GM18507 (cell line): ENCODE results near the gene GABRA6.
"Not testable (repeated sequence)": the region's sequence is repeated elsewhere in the genome, so short reads cannot be mapped to it uniquely, and the experiment has no call there.

Experiments used
- DNase-seq: peaks from one replicate; pipeline ENCODE4 v3.0.0; 2011; ENCODE audit warnings: low read depth; ENCODE audit not compliant: insufficient read length; ENCODE audit errors: extremely low spot score
- FAIRE-seq: peaks from 2 replicates; lab custom pipeline; 2011; peaks lifted over from hg19 to GRCh38; lab: Jason Lieb, UNC

GABRA6 gene

DNA sequence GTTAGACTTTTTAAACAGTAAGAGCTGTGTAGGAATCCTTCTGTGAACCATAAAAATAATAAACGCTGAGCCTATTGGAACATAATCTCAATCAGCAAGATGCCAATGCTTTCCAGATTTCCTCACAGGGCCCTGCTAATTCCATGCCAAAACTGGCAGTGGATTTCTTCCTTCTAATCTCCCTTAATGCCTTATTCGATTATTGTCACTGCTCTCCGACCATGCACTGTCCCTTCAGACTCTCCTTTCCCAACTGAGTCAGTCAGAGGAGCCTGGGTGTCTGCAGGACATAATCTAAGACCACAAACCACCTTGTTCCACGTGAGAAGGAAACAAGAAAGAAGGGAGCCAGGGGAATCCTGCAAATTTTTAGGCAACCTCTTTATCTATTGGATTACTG, at the start of gene GABRA6:
Gene GABRA6, plus strand, starts transcription at position 261 of the 400 bp plus-strand sequence. CDS start 269 bp downstream, outside the sequence.
- no peak for FAIRE-seq

DNA sequence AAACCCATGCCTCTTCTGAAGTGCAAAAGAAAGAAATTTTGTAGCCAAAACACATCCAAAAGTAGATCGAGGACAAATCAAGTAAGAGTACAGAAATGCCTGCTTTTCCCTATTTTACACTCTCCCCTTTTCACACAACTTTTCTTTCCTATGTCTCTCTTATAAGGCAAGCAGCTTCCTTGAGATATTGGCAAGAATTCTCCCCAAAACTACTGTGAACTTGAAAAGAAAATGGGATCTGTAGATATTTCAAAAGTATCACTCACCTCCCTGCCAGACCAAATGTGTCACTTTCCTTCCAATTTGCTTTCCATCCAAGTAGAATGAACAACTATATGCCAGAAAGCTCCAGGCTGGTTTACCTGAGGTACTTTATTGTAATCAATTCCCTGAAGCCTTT, 47.9 kb upstream of the GABRA6 start:
- DNase-seq (no peak), FAIRE-seq (no peak)

More for the DNA sequence above, at the start of gene GABRA6:
- DNase-seq = no peak

DNA sequence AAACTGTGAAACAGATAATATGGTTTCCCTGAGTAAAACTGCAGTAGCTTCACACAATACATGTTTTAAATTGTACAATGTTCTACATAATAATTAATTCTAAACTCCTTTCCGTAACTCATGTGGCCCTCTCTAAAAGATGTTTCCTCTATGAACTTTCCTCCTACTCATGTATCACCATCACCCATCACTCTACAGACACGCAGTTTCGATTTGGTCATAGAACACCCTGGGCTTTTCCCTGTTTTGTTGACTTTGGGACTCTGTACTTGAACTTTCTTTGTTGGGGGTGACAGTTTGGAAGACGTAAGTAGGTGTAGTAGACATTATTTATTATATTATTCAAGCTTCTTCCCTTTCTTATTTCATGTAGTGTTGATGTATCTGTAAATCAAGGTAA, 44.1 kb upstream of the GABRA6 start:
- FAIRE-seq (no peak), DNase-seq (no peak)

GRCh38 chr5:161645264-161645663, 40.3 kb upstream of the GABRA6 start:
- FAIRE-seq (no peak), DNase-seq (no peak)

- not testable (repeated sequence) for DNase-seq, FAIRE-seq
These were observed 33.6 kb upstream of the GABRA6 start for GRCh38 chr5:161651926-161652325.

DNA sequence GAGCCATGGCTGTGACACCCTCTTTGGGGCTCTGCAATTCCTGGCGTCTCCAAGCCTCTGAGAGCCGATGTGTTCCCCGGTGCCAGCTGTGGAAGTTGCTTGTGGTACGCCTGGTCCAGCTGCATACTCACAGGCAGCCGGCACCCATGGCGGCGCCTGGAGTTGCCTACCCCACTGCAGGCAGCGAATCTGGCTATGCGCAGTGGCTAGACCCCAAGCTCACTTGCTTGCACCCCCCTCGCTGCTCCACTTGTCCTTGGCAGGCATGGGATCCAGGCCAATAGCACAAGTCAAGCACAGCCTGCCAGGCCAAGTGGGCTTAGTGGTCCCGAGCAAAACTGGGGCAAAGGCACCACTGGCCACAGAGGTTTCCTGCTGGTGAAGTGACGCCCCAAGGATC, 24.7 kb upstream of the GABRA6 start:
- DNase-seq (no peak), FAIRE-seq (no peak)

DNA sequence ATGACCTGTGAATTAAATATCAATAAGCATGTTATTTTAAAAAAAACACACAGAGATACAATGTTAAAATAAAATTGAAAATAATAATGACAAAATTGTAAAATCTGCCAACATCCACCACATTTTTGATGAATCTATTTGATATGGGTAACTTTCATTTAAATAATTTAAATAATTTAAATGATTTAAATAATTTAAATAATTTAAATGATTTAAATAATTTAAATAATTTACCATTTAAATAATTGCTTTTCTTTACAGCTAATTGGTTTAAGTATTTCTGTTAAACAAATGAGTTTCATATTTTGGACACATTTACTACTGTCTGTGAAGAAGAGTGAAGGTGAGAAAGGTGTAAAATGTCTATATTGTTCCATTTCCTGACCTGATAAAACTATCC, 22.1 kb upstream of the GABRA6 start:
- FAIRE-seq (no peak), DNase-seq (no peak)

- DNase-seq = no peak
These were observed 9.4 kb upstream of the GABRA6 start for GRCh38 chr5:161676103-161676502.

GRCh38 chr5:161686149-161686548, 628 bp downstream of the GABRA6 start:
- DNase-seq = no peak
- no peak for FAIRE-seq

More at GRCh38 chr5:161676103-161676502, 9.4 kb upstream of the GABRA6 start:
- peak; percentile 52 for FAIRE-seq

DNA sequence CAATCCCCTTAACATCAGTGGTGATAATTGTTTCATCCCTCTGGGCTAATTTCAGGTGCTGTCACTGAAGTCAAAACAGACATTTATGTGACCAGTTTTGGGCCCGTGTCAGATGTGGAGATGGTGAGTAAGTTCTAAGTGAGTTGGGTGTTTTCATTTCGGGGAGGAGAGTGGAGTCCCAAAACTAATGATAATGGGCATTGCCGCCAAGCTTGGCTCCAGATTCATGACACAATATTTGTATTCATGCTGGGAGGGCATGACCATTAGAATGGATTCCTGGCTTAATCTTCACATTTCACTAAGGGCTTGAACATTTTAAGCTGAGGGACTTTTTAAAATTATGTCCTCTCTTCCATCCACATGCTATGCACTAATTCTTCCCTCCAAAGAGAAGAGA, 1.4 kb downstream of the GABRA6 start:
- no peak for FAIRE-seq
- DNase-seq = no peak

GRCh38 chr5:161687316-161687715, 1.8 kb downstream of the GABRA6 start:
- DNase-seq (no peak), FAIRE-seq (no peak)

DNA sequence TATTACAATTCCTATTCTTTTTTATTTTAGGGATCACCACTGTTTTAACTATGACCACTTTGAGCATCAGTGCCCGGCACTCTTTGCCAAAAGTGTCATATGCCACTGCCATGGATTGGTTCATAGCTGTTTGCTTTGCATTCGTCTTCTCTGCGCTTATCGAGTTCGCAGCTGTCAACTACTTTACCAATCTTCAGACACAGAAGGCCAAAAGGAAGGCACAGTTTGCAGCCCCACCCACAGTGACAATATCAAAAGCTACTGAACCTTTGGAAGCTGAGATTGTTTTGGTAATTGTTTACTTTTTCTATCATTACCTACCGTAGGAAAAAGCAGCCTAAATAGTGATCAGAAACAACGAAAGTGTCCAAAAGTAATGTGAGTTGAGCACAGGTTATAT, 6.4 kb downstream of the GABRA6 start:
- FAIRE-seq (no peak), DNase-seq (no peak)

DNA sequence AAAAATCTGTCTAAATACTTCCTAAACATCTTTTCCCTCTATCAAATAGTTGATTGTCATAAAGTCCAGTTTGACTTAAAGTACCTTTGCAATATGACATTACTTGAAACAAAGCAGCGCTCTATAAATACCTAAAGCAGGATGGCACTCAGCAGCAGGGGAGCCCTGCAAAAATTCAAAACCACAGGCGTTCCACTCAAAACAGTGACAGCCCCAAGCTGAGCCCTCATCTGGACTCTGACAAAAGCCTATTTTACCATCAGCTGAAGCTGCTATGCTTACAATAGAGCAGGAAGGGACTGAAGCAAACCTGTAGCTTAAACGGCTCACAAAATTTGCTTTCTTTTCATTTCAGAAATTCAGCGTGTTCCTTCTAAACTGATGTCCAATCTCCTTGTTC, 11.5 kb downstream of the GABRA6 start:
- FAIRE-seq = no peak
- no peak for DNase-seq

GRCh38 chr5:161700065-161700464, 14.5 kb downstream of the GABRA6 start:
- DNase-seq = no peak
- FAIRE-seq = no peak

DNA sequence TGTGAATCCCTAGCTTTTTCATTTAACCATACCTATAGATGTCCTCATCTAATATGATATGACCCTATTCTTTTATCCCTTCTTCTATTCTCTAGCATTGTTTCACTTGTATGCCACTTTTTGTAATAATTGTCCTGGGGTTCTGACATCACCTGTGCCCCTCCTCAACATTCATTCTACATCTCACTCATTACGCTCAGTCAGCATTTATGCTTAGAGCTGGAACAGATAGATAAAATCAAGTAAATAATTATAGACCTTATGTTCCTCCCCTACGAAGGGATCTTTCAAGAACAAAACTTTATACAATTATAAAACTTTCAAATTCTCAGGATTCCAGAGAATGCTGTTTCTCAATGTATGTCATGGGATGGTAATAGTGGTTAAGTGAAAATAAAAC, 18.0 kb downstream of the GABRA6 start:
- FAIRE-seq (no peak), DNase-seq (no peak)

- DNase-seq (no peak), FAIRE-seq (no peak)
These were observed 21.9 kb downstream of the GABRA6 start for GRCh38 chr5:161707382-161707781.

- no peak for DNase-seq
- FAIRE-seq = no peak
These were observed 23.7 kb downstream of the GABRA6 start for GRCh38 chr5:161709239-161709638.

GRCh38 chr5:161713042-161713441, 27.5 kb downstream of the GABRA6 start:
- DNase-seq (no peak), FAIRE-seq (no peak)

DNA sequence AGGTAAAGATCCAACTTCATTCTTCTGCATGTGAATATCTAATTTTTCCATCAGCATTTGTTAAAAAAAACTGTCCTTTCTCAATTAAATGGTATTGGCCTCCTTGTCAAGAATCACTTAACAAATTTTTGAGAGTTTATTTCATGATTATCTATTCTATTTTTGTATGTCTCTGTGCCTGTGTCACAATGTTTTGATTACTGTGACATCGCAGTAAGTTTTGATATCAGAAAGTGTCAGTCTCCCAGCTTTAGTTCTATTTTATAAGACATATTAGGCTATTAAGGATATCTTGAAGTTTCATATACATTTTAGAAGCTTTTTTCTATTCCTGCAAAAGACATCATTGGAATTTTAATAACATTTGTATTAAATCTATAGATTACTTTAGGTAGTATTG, 33.6 kb downstream of the GABRA6 start:
- no peak for FAIRE-seq

DNA sequence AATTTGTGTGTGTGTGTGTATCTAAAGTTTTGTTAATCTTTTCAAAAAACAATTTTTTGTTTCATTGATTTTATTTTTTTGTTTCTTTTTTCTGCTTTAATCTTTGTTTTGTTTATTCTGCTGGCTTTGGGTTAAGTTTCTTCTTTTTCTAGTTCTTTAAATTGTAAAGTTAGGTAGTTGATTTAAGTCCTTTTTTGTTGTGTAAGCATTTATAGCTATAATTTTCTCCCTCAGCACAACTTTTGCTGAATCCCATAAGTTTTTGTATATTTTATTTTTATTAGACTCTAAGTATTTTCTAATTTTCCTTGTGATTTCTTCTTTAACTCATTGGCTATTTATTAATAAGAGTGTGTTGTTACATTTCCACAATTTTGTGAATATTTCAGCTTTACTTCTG, 34.9 kb downstream of the GABRA6 start:
- FAIRE-seq = no peak
- DNase-seq = no peak

More for the DNA sequence above, 33.6 kb downstream of the GABRA6 start:
- DNase-seq = no peak

DNA sequence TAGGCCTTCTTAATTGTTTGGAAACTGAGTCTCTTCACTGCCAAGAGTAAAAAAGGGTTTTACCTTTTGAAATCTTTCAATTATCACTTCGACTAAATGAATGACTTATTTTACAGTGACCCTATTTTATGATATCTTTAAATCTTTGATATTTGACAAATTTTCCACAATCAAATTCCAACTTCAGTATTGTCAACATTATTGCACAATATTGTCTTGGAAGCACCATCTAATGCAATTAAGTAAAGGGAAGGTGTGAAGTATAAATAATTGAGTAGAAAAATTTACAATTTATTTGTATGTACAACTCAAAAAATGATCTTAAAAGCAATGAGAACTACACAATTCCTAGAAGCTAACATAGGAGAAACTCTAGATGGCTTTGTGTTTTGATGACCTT, 49.2 kb downstream of the GABRA6 start:
- FAIRE-seq = no peak
- no peak for DNase-seq

GRCh38 chr5:161740433-161740832, 54.9 kb downstream of the GABRA6 start:
- FAIRE-seq (no peak), DNase-seq (no peak)
